K562 (cell line): ENCODE results near the gene ASB15. TPM values are rescaled to one million over a fixed set of nuclear protein-coding genes. Genes with fewer than 3 reads are reported as not detected.

Source experiments
- DDX20 ChIP-seq: fragments of 450-650 bp; IDR thresholded peaks from 2 replicates; pipeline ENCODE4 v1.6.1; 2016; ENCODE audit warnings: missing genetic modification characterization, low read depth, mild to moderate bottlenecking, missing compliant biosample characterization, moderate library complexity
- KDM4B ChIP-seq, 2 experiments: fragments of 450-650 bp in 1 of 2; sonication (generic) in 1 of 2; IDR thresholded peaks; 2 replicates each; pipeline ENCODE4 v1.6.1; 2016 to 2017; ENCODE audit warnings: borderline replicate concordance in 2 of 2, antibody characterized with exemption in 1 of 2, low read depth in 1 of 2, mild to moderate bottlenecking in 1 of 2
- MED1 ChIP-seq: sonication (generic); formaldehyde crosslinking; IDR thresholded peaks from 2 replicates; pipeline ENCODE4 v1.8.1; 2023; ENCODE audit warnings: missing genetic modification reagents, borderline replicate concordance
- SPI1 ChIP-seq: IDR thresholded peaks from 2 replicates; pipeline ENCODE4 v1.6.1; 2011; ENCODE audit warnings: low read depth, low read length, control low read depth, borderline replicate concordance
- SRSF9 ChIP-seq: fragments of 200-400 bp; formaldehyde crosslinking; IDR thresholded peaks from 2 replicates; pipeline ENCODE4 v1.6.1; 2017; ENCODE audit warnings: low read depth, low read length, borderline replicate concordance
- ZFP1 ChIP-seq: fragments of 450-650 bp; formaldehyde crosslinking; IDR thresholded peaks from 2 replicates; pipeline ENCODE4 v1.4.0; 2020; ENCODE audit warnings: mild to moderate bottlenecking, mixed read lengths
- ZFP30 ChIP-seq: fragments of 250-450 bp; sonication (Bioruptor Pico); IDR thresholded peaks from 2 replicates; pipeline ENCODE4 v1.8.0; 2022; ENCODE audit warnings: moderate library complexity, mild to moderate bottlenecking, inconsistent platforms, borderline replicate concordance
- ZNF507 ChIP-seq: conservative IDR thresholded peaks from 2 replicates; pipeline ENCODE4 v1.6.1; 2017; ENCODE audit warnings: missing genetic modification characterization, missing compliant biosample characterization
- ZNF644 ChIP-seq: fragments of 200-800 bp; sonication (Bioruptor generic); IDR thresholded peaks from 2 replicates; pipeline ENCODE4 v1.6.1; 2016; ENCODE audit warnings: low read depth, missing genetic modification characterization, missing compliant biosample characterization
- polyA plus RNA-seq, 8 experiments: library from polyadenylated mRNA; depleted of rRNA in 4 of 8; stranded (reverse) in 5 of 8; unstranded in 3 of 8; fragments of >200 nt; fragmentation: Nextera tagmentation in 2 of 8; fragmentation: Illumina TruSeq in 1 of 8; extraction: Ambion mirVana in 2 of 8; extraction: Trizol in 1 of 8; gene quantifications; 2 replicates each; pipeline versions ENCODE4 v1.2.1 to v1.2.3, GENCODE V29; 2011 to 2014; ENCODE audit warnings: inconsistent platforms in 1 of 8, missing spikeins in 1 of 8
- total RNA-seq, 7 experiments: library from RNA; depleted of rRNA in 6 of 7; stranded (reverse); fragments of >200 nt in 6 of 7; fragmentation: Illumina TruSeq in 2 of 7; extraction: Trizol in 2 of 7; gene quantifications; 2 replicates each; pipeline versions ENCODE4 v1.2.1 to v1.2.3, GENCODE V29; 2011 to 2021; ENCODE audit warnings: low replicate concordance in 1 of 7
- TF ChIP-seq, protein P1 (sequence below): fragments of 450-650 bp; IDR thresholded peaks from 2 replicates; pipeline ENCODE4 v1.6.1; 2016; ENCODE audit warnings: antibody characterized with exemption
- TF ChIP-seq, protein P2 (sequence below): fragments of 450-650 bp; formaldehyde crosslinking; IDR thresholded peaks from 2 replicates; pipeline ENCODE4 v1.4.0; 2020; ENCODE audit warnings: mild to moderate bottlenecking, mixed read lengths
- TF ChIP-seq, protein P3 (sequence below): IDR thresholded peaks from 2 replicates; pipeline ENCODE4 v1.6.1; 2011; ENCODE audit not compliant: insufficient read length; ENCODE audit errors: extremely low read depth
- TF ChIP-seq, protein P4 (sequence below), 2 experiments: fragments of 450-650 bp; formaldehyde crosslinking in 1 of 2; IDR thresholded peaks; 2 replicates each; pipeline versions ENCODE4 v1.4.0 to v1.6.1; 2014 to 2020; ENCODE audit warnings: mild to moderate bottlenecking in 2 of 2, borderline replicate concordance in 1 of 2, low read depth in 1 of 2
- TF ChIP-seq, protein P5 (sequence below): fragments of 450-650 bp; IDR thresholded peaks from 2 replicates; pipeline ENCODE4 v1.6.1; 2016; ENCODE audit warnings: low read depth, mild to moderate bottlenecking, moderate library complexity

The ASB15 gene
- total and polyA plus RNA-seq, 9 of the 15 experiments (the other 6 are each of a cell fraction or from before 2014, with no cell fraction given), result 0.03 to 0.14 (median 0.04) TPM; not detected in 3

DNA sequence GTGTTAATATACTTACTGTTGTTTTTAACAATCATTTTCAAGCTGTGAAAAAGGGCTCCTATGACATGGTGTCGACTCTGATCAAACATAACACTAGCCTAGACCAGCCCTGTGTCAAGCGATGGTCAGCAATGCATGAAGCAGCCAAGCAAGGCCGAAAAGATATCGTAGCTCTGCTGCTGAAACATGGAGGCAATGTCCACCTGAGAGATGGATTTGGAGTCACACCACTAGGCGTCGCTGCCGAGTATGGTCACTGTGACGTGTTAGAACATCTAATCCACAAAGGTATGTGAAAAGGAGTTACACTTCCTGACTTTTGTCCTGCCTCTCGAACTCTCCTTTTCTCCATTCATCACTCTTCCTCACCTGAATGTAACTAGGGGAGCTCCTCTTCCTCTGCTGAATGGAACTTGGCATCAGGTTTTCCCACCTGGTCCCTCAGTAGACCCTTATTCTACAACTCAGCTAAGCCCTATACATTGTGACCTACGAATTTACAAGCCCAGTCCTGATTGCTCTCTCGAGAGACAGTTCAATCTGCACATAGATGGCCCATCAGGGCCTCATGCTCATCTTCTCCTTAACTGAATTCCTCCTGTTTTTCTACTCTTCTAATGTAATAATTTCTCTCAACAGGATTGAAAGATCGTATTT, 23.0 kb downstream of the ASB15 start (continued):
- TF ChIP-seq, protein P1, sequence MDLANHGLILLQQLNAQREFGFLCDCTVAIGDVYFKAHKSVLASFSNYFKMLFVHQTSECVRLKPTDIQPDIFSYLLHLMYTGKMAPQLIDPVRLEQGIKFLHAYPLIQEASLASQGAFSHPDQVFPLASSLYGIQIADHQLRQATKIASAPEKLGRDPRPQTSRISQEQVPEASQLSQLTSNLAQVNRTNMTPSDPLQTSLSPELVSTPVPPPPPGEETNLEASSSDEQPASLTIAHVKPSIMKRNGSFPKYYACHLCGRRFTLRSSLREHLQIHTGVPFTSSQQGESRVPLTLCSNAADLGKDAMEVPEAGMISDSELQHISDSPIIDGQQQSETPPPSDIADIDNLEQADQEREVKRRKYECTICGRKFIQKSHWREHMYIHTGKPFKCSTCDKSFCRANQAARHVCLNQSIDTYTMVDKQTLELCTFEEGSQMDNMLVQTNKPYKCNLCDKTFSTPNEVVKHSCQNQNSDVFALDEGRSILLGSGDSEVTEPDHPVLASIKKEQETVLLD, result no peak
- TF ChIP-seq, protein P2, sequence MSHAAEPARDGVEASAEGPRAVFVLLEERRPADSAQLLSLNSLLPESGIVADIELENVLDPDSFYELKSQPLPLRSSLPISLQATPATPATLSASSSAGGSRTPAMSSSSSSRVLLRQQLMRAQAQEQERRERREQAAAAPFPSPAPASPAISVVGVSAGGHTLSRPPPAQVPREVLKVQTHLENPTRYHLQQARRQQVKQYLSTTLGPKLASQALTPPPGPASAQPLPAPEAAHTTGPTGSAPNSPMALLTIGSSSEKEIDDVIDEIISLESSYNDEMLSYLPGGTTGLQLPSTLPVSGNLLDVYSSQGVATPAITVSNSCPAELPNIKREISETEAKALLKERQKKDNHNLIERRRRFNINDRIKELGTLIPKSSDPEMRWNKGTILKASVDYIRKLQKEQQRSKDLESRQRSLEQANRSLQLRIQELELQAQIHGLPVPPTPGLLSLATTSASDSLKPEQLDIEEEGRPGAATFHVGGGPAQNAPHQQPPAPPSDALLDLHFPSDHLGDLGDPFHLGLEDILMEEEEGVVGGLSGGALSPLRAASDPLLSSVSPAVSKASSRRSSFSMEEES (CRISPR knock-in tag), result no peak
- TF ChIP-seq ZNF644 (no peak), DDX20 (tag) (no peak), SRSF9 (no peak), ZFP30 (CRISPR knock-in tag) (no peak), ZNF507 (tag) (no peak), KDM4B (IDR thresholded peaks at IDR 0.05; ENCODE audit: borderline replicate concordance in 2 of 2, low read depth in 1 of 2) (peak in 1 of 2 experiments; percentile 52; a peak in 1 of 4 replicates), MED1 (CRISPR knock-in tag) (no peak), SPI1 (no peak), ZFP1 (no peak)
- TF ChIP-seq, protein P3, sequence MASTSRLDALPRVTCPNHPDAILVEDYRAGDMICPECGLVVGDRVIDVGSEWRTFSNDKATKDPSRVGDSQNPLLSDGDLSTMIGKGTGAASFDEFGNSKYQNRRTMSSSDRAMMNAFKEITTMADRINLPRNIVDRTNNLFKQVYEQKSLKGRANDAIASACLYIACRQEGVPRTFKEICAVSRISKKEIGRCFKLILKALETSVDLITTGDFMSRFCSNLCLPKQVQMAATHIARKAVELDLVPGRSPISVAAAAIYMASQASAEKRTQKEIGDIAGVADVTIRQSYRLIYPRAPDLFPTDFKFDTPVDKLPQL, result no peak
- TF ChIP-seq, protein P4, sequence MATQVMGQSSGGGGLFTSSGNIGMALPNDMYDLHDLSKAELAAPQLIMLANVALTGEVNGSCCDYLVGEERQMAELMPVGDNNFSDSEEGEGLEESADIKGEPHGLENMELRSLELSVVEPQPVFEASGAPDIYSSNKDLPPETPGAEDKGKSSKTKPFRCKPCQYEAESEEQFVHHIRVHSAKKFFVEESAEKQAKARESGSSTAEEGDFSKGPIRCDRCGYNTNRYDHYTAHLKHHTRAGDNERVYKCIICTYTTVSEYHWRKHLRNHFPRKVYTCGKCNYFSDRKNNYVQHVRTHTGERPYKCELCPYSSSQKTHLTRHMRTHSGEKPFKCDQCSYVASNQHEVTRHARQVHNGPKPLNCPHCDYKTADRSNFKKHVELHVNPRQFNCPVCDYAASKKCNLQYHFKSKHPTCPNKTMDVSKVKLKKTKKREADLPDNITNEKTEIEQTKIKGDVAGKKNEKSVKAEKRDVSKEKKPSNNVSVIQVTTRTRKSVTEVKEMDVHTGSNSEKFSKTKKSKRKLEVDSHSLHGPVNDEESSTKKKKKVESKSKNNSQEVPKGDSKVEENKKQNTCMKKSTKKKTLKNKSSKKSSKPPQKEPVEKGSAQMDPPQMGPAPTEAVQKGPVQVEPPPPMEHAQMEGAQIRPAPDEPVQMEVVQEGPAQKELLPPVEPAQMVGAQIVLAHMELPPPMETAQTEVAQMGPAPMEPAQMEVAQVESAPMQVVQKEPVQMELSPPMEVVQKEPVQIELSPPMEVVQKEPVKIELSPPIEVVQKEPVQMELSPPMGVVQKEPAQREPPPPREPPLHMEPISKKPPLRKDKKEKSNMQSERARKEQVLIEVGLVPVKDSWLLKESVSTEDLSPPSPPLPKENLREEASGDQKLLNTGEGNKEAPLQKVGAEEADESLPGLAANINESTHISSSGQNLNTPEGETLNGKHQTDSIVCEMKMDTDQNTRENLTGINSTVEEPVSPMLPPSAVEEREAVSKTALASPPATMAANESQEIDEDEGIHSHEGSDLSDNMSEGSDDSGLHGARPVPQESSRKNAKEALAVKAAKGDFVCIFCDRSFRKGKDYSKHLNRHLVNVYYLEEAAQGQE (IDR thresholded peaks at IDR 0.05; ENCODE audit: borderline replicate concordance), result peak; percentile 64; the same call in 1 of the 2 replicates
- TF ChIP-seq, protein P4 (CRISPR knock-in tag; IDR thresholded peaks at IDR 0.05; ENCODE audit: low read depth), result no peak
- TF ChIP-seq, protein P5, sequence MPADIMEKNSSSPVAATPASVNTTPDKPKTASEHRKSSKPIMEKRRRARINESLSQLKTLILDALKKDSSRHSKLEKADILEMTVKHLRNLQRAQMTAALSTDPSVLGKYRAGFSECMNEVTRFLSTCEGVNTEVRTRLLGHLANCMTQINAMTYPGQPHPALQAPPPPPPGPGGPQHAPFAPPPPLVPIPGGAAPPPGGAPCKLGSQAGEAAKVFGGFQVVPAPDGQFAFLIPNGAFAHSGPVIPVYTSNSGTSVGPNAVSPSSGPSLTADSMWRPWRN, result no peak
